HG02884 (cell line): ENCODE measurements around the gene ATP8A1.
"Not testable (repeated sequence)": the region's sequence is repeated elsewhere in the genome, so short reads cannot be mapped to it uniquely, and the experiment has no call there.

ENCODE experiments used
- ATAC-seq: cut with Tn5 transposase; IDR thresholded peaks from one replicate; pipeline ENCODE4 v1.9.1; 2021; ENCODE audit warnings: mild to moderate bottlenecking, moderate library complexity; ENCODE audit not compliant: unreplicated experiment

Gene ATP8A1

GRCh38 chr4:42377497-42377896 is 279.4 kb downstream of the ATP8A1 start:
- no peak for ATAC-seq

GRCh38 chr4:42372303-42372702 is 284.6 kb downstream of the ATP8A1 start:
- not testable (repeated sequence) for ATAC-seq

DNA sequence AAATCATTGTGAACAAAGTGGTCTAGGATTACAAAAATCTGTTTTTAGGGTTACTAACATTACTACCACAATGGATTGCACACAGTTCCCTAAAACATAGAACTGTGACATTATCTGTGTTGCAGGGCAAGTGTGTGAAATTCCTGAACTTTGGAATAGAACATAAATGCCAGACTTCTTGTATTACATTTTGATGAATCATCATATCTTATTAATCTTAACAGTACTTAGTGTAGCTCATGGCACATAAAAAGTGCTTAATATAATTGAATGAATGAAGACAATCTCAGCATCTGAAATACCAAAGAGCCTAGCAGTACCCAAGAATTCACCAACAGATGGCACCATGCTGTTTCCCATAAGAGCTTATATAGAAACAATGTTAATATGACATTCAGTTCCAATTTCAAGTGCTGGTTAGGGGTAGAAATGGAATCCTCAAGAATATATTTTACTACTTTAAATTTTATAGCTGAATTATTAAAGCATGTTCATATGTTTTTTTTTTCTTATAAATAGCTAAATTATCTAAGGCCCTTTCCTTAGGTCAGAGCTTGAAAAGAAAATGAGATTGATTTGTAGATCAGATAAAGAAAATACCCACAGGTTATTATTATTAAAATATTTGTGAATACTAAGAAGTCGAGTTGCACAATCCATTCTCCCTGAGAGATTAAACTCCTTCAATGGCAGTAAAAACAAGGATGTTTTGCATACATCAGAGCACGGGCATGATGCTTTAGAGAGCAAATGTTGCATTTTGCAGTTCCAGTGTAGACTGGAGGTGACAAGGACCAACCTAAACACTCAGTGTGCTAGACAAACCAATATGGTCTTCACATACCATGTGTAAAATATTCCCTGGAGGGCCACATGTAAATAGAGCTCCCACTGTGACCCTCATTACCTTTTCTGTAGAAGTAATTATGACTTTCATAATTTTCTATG is 285.3 kb downstream of the ATP8A1 start:
- ATAC-seq = peak; percentile 66

DNA sequence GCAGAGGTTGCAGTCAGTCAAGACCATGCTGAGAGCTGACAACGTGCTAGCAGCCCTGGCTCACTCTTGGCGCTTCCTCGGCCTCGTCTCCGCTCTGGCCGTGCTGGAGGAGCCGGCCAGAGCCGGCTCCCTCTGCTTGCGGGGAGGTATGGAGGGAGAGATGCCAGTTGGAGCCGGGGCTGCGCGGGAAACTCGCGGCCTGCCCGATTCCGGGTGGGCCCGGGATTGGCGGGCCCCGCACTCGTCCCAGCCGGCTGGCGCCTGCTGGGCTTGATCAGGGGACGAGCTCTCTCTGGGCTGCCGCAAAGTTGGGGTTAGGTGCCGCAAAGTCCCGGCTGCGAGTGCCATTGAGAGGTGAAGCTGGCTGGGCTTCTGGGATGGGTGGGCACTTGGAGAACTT is 287.4 kb downstream of the ATP8A1 start:
- no peak for ATAC-seq

DNA sequence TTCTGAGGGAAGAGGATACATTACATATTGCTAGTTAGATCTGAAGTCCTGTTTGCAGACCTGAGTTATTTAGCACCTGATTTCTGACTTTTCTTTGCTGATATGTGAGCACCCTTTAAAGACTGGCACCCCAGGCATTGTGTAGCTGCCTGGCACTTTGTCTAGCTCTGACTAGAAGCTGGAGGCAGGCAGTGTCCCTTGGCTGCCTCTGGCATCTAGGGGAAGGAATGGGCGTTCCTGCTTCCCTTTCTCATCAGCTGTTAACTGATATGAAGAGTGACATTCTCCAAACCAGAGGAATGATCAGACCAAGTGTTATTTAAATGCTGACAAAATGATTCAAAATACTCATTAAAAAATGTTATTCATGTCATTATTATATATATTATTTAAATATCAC is 289.9 kb downstream of the ATP8A1 start:
- ATAC-seq = no peak

DNA sequence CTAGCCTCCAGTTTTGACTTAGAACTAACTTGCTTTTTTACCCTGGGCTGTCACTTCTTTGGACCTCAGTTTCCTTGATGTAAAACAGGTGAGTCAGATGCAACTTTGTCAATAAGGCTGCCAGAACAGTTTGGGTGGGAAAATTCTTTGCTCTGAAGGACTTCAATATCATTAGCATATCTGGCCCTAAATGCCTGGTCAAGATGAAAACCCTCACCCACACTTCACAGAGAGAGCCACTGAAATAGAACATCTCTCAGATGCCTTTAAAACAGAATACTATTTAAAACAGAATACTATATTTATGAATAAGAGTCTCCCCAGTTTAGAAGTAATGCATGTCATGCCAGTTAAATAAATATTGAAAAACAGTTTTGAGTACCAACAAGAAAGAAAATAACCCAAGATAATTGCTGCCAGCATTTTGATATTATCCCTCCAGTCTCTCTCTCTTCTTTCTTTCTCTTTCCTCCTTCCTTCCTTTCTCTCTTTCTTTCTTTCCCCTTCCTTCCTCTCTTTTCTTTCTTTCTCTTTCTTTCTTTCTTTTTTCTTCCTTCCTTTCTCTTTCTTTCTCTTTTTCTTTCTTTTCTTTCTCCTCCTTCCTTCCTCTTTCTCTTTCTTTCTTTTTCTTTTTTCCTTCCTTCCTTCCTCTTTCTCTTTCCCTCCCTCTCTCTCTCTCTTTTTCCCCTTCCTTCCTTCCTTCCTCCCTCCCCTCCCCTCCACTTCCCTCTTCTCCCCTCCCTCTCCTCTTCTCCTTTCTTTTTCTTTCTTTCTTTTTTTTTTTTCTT is 292.4 kb downstream of the ATP8A1 start:
- ATAC-seq = no peak

DNA sequence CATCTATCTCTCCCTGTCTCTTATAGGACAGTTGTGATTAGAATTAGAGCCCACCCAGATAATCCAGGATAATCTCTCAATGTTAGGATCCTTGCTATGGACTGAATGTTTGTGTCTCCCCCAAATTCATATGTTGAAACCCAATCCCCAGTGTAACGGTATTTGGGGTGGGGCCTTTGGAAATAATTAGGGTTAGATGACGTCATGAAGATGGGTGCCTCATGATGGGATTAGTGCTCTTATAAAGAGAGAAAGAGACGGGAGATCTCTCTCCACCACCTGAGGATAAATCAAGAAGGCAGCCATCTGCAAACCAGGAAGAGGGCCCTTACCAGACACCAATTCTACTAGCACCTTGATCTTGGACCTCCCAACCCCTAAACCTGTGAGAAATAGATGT is 293.3 kb downstream of the ATP8A1 start:
- no peak for ATAC-seq

DNA sequence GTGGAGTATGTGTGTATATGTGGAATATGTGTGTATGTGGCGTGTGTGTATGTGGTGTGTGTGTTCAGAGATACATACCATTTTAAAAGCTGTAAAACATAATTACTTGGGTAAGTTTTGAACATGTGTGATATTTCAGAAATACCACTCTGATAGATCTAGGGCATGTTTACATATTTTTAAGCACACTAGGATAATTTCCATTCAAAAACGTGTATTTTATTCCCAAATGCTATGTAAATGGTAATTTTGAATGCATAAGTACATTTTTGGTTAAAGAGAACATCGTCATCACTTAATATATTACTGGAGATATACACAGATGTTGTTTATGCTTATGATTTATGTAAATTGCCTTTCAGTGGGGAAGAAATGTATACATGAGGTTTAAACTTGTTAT is 294.3 kb downstream of the ATP8A1 start:
- ATAC-seq = no peak

DNA sequence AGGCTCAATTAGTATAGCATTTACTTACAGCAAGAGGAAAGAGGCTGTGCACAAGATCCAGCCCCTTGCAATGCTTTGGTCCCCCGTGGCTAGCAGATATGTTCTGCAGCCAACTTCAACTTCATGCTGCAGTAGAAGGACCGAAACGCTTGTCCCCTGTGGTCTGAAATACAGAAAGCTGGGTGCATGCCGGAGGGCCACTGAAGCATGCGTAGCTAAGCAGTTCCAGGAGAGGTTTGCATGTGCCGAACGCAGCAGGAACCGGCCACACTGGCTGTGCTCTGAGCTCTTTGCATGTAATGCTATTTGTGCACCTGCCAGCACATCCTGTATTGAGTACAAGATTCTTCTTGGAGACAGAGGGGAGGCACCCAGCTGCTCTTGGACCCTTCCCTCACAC is 295.4 kb downstream of the ATP8A1 start:
- ATAC-seq = no peak

DNA sequence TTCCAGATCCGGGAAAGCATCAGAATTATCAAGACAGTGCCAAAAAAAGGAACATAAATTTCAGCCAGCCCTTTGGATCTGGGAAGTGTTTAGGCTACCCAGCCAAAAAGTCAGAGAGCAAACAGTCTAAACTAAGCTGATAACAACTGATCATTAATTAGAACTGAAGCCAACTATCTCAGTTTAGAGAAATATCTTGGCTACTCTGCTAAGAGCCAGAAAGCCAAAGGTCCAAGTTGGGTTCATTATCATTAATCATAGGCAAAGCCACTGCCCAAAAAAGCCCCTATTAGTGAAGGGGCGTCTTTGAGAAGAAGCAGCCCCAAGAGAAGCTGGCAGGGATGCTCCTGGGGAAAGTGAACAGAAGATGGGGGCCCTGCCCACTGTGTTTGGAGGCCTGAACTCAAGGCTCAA is 296.6 kb downstream of the ATP8A1 start:
- ATAC-seq = no peak

DNA sequence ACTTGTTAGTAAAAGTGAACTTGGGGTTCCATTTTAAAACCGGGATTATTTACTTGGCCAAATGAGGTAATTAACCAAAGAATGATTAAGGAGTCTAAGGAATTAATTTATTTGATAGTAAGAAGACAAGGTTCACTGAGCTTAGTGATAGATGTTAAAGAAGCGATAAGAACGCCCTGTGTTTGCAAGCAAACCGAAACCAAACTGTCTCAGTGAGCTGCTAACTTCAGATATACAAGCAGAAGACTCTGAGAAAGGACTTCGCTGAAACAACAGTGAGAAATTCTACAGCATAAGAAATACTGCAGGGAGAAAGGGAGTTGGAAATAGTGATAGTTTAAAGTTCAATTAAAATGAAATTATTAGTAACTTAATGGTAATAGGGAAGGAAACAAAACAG is 297.2 kb downstream of the ATP8A1 start:
- no peak for ATAC-seq
